ENCODE results near the gene ARL15. TPM values are rescaled to one million over a fixed set of nuclear protein-coding genes. Genes with fewer than 3 reads are reported as not detected.

ARL15 gene
- total RNA-seq, 1 donor from 2014 or later: 24.3 TPM

GRCh38 chr5:53946405-53947100, 363.8 kb downstream of the ARL15 start:
- DNase-seq (ENCODE audit: low spot score): no peak

GRCh38 chr5:53944981-53945380, 365.4 kb downstream of the ARL15 start:
- no peak for DNase-seq (ENCODE audit: low spot score)

GRCh38 chr5:53943938-53944337, 366.4 kb downstream of the ARL15 start:
- DNase-seq (ENCODE audit: low spot score): no peak

DNA sequence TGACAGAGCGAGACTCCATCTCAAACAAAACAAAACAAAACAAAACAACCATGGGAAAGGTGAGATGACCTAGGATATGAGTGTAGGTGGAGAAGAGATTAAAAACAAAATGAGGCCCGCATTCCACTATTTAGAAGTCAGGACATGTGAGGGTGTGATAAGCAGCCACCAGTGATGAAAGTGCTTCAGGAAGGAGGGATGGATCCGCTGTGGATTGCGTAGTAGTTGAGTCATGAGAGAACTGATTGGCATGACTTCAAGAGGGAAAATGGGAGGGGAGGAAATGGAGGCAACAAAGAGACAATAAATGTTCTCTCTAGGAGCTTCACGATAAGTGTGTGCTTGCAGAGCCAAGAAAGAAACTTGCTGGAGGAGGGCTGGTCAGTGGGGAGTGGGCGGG, 367.6 kb downstream of the ARL15 start:
- DNase-seq (ENCODE audit: low spot score): no peak

DNA sequence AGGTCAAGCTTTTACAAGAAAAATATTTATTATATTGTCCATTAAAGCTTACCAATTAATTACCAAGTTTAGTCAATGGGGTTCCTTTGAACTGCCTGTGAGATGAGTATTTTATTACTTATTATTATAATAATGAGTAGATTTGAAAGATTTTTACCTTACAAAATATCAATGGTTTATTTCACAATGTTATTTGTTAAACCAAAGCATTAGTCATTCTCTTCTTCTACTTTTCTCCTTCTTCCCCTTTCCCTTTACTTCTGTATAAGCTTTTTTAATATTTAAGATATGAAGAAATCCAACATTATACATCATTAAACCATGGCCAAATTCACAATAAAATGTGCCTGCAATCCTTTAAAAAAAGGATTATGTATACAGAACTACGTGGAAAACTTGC, 369.5 kb downstream of the ARL15 start:
- DNase-seq (ENCODE audit: low spot score): no peak

DNA sequence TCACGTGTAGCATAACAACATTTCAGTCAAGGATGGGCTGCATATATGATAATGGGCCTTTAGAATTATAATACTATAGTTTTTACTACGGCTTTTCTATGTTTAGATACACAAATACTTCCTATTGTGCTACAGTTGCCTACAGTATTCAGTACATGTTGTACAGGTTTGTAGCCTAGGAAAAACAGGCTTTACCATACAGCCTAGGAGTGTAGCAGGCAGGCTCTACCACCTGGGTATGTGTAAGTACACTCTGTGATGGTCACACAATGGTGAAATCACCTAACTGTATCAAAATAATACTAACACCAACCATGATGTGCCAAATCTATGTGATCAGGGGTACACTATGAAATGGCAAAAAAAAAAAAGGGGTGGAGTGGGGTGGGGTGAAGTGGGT, 372.9 kb downstream of the ARL15 start:
- no peak for DNase-seq (ENCODE audit: low spot score)

DNA sequence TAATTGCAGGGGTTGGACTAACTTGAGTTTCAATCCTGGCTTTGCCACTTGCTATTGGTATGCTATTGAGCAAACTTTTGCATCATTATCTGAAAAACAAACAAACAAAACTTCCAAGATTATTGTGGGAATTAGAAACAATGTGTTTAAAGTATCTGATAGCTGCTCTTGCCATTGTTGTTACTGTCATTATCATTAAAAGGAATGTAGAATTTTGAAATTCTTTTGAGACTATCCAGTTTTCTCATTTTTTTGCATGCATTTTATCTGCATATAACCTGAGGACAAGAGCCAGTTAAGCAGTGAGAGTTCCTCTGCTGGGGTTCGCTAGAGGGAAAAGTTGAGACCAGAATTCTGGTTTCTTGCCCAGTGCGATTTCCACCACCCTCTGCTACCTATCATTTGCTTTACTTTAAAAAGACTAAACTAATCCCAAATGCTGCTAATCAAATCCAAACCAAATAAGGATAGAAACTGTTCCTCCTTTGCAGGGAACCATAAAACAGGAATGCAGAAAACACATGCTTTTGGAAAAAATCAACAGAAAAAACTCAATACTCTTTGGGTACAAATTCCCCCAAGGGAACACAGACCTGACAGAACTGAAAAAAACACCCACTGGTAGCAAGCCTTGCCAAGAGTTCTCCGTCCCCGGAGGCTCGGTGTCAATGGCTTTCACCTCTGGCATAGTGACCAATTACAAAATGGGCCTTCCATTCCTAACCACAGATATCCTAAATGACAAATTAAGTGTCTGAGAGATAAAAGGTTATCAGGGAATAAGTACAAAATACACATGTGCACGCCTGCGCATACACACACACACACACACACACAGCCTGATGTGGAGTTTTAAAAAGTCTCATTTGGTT, 373.7 kb downstream of the ARL15 start:
- no peak for DNase-seq (ENCODE audit: low spot score)

DNA sequence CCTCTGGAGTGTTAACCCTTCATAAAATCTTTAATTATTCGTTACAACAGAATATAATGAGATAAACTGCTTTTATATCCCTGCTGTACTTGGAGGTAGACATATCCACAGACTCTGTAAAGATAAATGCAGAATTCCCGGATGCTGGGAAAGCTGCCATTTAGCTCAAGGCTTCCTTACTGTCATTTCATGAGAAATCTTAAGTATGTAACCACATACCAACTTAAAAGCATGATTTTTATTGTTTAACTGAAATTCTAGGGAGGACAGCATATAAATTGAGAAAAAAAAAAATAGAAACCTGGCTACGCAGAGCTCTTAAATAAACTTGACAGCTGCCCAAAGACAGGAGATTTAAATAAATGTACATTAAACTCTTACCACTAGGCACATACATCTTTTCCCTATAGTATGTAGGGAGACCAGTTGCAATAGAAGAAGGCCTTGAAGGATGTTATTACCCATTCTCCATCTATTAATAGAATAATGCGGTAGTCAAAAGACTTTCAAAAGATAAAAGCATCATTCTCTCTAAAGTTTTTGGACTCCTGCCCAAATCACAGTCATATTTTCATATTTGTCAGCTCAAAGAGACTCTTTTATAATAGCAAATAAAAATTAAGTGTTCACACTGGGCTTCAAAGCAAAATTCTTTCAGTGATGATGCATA, 376.1 kb downstream of the ARL15 start:
- DNase-seq (ENCODE audit: low spot score): no peak

DNA sequence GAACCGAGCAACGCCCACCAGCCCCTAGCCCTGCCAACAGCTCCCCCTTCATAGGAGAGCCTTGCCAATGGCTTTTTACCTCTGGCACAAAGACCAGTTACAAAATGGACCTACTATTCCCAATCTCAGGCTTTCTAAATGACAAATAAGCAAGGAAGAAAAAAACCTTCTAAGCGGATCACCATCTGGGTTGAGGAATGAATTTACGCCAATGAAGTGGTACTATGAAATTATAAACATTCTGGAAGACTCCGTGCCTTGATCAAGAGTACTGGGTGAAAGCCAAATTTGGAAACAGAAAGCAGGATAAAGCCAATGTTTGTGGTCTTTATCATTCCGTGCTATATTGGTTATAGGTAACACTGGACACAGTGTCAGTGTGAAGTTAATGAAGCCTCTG, 378.0 kb downstream of the ARL15 start:
- DNase-seq (ENCODE audit: low spot score): no peak

GRCh38 chr5:53930457-53930856, 379.9 kb downstream of the ARL15 start:
- no peak for DNase-seq (ENCODE audit: low spot score)

GRCh38 chr5:53929570-53929969, 380.8 kb downstream of the ARL15 start:
- DNase-seq (ENCODE audit: low spot score): no peak

DNA sequence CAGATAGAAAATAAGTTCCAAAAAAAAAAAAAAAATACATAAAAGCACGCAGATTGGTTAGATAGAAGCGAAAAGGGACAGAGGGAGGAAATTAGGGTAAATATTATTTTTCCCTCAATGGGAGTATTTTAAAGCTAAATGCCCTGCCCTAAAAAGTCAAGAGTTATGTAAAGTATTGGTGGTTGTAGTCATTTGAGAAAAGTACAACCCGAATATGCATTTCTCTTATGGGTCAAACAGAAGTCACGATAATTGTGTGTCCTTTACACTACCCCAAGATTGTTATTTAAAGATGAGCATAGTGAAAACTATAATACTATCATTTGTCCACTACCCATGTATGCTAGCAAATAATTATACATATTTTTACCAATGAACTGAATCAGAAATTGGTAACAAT, 381.2 kb downstream of the ARL15 start:
- DNase-seq (ENCODE audit: low spot score): no peak

DNA sequence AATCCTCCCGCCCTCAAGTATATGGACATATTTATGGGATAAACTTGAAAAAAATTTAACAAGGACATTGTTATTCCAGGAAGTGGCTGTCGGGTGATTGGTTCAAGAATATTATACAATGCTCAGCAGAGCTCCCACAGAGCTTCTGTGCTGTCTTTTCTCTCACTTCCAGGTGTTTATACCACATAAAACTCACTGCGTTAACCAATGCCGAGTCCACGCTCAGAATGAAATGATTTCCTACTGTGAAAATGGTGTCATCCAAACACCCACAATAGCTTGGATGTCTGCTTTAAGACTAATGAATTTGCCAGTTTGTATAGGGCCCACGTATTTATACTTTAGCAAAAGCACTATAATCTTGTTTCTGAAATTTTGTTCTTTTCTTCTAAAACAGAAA, 381.7 kb downstream of the ARL15 start:
- DNase-seq (ENCODE audit: low spot score): no peak

DNA sequence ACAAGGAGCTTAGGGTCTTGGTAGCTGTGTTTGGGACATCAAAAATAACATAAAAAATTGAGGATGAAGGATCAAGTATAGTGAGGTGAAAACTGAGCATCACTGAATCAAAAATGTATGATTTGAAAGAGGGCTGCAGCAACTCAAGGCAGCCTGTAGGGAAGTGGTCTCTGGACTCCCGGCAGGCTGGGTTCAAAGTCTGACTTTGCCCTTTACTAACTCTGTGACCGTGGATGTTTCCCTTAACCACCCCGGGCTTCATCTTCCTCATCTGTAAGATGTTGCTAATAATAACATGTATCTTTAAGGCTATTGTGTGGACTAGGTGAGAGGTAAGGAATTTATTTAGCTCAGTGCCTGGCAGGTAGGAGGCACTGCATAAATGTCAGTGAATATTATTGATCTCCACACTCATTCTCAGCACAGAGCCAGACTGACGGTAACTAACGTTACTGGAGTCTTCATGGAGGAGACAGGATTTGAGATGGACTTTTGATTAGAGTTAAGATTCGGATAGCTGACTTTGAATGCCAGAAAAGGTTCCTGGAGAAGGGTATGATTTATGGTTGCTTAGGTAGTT, 382.6 kb downstream of the ARL15 start:
- DNase-seq (ENCODE audit: low spot score): no peak

DNA sequence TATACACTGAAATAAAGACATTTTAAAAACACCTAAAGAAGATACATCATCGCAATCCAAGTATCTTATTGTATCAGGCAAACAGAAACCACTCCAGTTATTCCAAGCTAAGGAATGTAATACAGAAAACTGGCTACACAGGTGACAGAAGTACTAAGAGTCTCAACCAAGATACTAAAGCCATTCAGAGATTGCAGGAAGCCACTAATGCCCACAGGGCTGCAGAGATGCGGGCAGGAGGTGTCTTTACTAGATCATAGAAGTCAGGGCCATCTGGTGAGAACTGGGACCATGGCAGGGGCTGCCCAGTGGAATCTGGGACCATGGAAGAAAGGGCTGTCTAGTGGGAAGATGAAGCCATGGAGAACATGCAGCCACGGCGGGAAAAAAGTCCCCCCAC, 384.3 kb downstream of the ARL15 start:
- DNase-seq (ENCODE audit: low spot score): no peak

DNA sequence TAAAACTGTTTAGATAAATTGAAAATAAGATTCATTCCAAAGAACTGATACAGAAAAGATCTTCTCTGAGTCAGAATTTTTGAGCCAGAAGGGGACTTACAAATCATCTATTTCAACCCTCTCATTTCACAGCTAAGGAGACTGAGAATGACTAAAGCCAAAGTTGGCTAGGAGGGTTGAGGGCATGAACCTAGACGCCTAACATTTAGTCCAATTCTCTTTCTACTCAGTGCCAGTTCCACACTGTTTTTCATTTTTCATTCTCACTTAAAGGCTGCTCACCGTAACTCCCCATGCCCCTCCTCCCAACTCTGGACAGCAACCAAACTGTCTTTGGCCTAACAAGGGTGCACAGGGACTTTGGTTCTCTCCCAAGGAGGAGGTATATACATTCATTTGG, 386.0 kb downstream of the ARL15 start:
- no peak for DNase-seq (ENCODE audit: low spot score)

DNA sequence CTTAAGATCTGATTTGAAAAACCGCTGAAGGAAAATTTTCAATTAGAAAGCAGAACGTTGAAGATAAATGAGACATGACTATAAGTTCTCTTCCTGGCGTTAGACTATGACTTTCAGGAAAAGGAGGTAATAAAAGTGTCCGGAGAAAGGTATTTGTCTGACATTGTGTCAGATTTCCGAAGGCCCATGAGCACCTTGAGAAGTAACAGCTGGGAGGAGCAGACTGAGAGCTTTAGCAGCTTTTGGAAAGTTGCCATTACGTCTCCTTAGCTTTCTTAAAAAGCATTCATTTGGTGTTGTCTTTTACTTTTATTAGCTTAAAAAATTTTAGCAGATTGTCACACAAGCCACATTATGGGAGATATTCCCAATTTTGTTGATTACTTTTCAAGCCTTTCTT, 386.4 kb downstream of the ARL15 start:
- no peak for DNase-seq (ENCODE audit: low spot score)

GRCh38 chr5:53922508-53923498, 387.6 kb downstream of the ARL15 start:
- no peak for DNase-seq (ENCODE audit: low spot score)

DNA sequence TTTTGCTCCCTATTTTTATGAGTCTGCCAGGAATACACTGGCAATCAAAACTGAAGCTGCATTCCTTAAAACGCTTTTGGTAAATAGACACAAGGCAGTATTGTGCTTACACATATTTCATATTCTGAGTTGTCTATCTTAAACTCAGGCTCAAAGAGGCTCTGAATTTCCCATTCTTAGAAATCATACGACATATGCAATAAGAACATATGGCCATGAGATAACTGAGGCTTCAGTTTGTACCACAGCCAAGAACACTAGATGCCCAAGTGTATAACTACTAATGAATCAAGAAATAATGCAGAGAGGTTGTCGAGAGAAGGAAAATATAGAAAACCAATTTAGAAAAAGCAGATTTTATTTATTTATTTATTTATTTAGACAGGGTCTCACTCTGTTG, 392.5 kb downstream of the ARL15 start:
- no peak for DNase-seq (ENCODE audit: low spot score)

- no peak for DNase-seq (ENCODE audit: low spot score)
These were observed 393.3 kb downstream of the ARL15 start for GRCh38 chr5:53917095-53917494.

GRCh38 chr5:53915120-53915519, 395.3 kb downstream of the ARL15 start:
- DNase-seq (ENCODE audit: low spot score): no peak

Measured in mesenteric fat pad (tissue), 1 donor.